HEK293T (cell line): Measurements from ENCODE around the gene FARSA.

Source experiments
- FOXM1 ChIP-seq: fragments of 450-650 bp; IDR thresholded peaks from 2 replicates; pipeline ENCODE4 v1.6.1; 2017; ENCODE audit warnings: mild to moderate bottlenecking, borderline replicate concordance
- LEF1 ChIP-seq: fragments of 450-650 bp; IDR thresholded peaks from 2 replicates; pipeline ENCODE4 v1.6.1; 2017; ENCODE audit warnings: mild to moderate bottlenecking, borderline replicate concordance

- TF ChIP-seq FOXM1: no peak
- no peak for TF ChIP-seq LEF1
Measured at GRCh38 chr19:12946092-12946721, 12.7 kb upstream of the FARSA start.
